Measurements from ENCODE around the gene LDHB.
"Not testable (repeated sequence)": the region's sequence is repeated elsewhere in the genome, so short reads cannot be mapped to it uniquely, and the experiment has no call there.

LDHB gene

GRCh38 chr12:21661396-21662093 is 3.9 kb upstream of the LDHB start:
- not testable (repeated sequence) for DNase-seq (ENCODE audit: low read depth)

- no peak for DNase-seq (ENCODE audit: low read depth)
Observed at GRCh38 chr12:21659383-21659782, 1.7 kb upstream of the LDHB start.

DNA sequence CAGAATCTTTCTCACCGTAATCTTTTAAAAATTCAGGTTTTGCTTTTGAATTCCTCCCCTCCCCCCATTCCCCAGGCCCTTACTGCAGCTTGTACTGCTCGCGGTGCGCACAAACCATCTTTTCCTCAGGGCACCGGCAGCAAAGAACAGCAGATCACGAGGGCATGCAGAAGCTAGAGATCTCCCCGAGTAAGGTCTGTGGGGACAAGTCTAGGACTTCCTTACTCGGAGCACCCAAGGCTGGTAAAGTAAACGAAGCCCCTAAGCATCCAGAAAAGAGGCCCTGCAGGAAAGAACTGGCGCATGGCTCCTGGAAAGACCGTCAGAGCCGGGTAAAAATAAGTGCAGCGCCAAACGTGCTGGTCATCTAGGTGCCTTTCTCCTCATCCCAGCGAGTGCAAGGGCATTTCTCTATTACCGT is 727 bp downstream of the LDHB start:
- no peak for DNase-seq (ENCODE audit: low read depth)

- DNase-seq (ENCODE audit: low read depth), result no peak
Observed at GRCh38 chr12:21655591-21655990, 2.1 kb downstream of the LDHB start.

DNA sequence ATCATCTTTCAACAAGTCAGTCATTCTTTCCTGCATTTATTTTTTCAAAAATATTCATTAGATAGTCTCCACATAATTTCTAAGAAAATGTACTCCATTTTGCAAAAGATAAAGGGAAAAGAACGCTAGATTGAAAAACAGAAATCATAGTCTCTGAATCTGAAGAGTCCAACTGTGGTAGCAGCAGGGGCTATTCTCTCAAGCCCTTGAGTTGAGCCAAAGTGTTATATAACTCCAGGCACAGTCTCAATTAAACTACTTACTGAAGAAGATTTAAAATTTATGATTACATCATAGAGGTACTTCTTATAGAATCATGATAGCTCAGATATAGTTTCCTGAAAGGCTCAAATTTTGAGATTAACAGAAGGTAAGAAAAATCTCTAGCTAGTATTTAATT is 5.8 kb downstream of the LDHB start:
- DNase-seq (ENCODE audit: low read depth), result no peak

GRCh38 chr12:21650997-21651396 is 6.6 kb downstream of the LDHB start:
- no peak for DNase-seq (ENCODE audit: low read depth)

- DNase-seq (ENCODE audit: low read depth), result no peak
Observed at GRCh38 chr12:21649034-21649433, 8.6 kb downstream of the LDHB start.

- no peak for DNase-seq (ENCODE audit: low read depth)
Observed at GRCh38 chr12:21648378-21648777, 9.3 kb downstream of the LDHB start.

DNA sequence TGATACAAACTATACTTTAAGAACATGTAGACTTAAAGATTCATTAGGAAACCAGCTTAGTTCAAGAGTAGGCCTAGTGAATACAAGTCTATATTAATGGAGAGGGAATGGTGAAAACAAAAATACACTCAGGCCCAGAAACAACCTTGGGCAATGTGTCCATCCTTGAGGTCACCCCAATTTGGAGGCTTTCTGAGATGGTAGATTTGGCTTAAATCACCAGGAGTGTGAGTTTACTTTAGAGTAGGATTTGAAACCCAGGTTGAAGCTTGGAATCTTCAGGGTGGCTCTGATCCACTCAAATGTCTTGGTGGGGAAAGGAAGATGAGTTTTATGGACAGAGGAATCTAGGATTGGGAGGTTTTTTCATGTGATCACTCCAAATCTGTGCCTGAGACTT is 10.5 kb downstream of the LDHB start:
- DNase-seq (ENCODE audit: low read depth), result no peak

DNA sequence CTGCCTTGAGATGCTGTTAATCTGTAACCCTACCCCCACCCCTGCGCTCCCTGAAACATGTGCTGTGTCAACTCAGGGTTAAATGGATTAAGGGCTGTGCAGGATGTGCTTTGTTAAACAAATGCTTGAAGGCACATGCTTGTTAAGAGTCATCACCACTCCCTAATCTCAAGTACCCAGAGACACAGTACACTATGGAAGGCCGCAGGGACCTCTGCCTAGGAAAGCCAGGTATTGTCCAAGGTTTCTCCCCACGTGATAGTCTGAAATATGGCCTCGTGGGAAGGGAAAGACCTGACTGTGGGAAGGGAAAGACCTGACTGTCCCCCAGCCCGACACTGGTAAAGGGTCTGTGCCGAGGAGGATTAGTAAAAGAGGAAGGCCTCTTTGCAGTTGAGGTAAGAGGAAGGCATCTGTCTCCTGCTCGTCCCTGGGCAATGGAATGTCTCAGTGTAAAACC is 12.6 kb downstream of the LDHB start:
- DNase-seq (ENCODE audit: low read depth), result not testable (repeated sequence)

DNA sequence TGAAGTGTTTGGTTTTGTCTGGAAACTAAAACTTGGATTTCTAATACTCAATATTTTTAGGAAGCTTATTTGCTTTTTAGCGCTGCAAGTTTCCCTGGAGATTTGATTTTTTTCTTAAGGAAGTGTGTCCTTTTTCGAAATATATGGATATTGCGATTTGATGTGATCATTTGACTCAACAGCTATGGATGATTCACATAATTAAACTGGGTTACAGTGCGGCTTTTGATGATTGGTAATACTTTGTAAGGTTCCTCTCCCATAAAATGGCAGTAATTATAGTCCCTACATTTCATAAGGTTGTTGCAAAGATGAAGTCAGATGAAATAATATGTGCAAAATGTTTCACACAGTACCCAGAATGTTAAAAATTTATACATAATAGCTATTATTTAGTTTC is 13.1 kb downstream of the LDHB start:
- no peak for DNase-seq (ENCODE audit: low read depth)

- no peak for DNase-seq (ENCODE audit: low read depth)
Observed at GRCh38 chr12:21643758-21644157, 13.9 kb downstream of the LDHB start.

GRCh38 chr12:21642707-21643389 is 14.8 kb downstream of the LDHB start:
- no peak for DNase-seq (ENCODE audit: low read depth)

- no peak for DNase-seq (ENCODE audit: low read depth)
Observed at GRCh38 chr12:21638054-21638891, 19.4 kb downstream of the LDHB start.

DNA sequence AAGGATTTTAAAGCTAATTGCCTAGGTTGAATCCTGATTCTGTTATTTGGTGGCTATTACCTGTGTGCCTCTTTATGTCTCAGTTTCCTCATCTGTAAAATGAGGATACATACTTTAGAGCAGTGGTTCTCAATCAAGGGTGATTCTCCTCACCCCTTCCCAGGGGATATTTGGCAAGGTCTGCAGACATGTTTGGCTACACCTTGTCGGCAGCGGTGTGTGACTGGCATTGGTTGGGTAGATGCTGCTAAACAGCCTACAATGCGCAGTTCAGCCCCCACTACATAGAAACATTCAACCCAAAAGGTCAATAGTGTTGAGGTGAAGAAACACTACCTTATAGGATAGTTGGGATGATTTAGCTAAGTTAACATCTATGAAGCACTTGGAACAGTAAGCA is 23.4 kb downstream of the LDHB start:
- DNase-seq (ENCODE audit: low read depth), result no peak

- DNase-seq (ENCODE audit: low read depth), result no peak
Observed at GRCh38 chr12:21631367-21631766, 26.3 kb downstream of the LDHB start.

DNA sequence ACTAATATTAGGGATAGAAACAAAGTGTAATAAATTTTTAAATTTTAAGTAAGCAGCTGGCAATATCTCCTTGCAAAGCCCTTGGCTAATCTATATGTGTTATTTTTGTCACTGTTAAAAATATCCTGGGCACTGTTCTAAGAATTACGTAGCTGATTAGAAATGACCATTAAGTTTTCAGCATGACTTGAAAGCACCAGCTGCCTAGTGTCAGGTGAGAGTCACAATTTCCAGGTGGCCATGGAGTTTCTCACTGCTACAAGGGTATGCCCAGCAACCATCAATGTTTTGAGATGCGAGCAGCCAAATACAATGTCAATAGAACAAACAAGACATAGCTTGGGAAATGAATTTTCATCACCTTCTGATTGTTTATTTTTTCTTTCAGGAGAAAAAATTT is 29.7 kb downstream of the LDHB start:
- no peak for DNase-seq (ENCODE audit: low read depth)

DNA sequence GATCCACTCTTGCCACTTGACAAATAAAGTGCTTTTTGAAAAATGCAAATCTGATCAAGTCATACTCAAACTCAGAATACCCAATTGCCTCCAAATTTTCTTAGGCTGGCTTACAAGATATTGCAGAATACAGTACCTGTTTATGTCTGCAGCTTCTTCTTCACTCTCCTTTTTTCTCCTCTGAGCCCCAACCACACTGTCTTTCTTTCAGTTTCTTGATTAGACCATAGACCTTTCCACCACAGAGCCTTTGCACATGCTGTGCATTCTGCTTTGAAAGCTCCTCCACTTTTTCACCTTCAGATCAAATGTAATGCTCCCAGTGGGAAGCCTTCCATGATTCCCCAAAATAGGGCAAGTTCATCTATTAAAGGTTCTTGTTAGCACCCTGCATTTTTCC is 39.1 kb downstream of the LDHB start:
- no peak for DNase-seq (ENCODE audit: low read depth)

- no peak for DNase-seq (ENCODE audit: low read depth)
Observed at GRCh38 chr12:21617030-21617429, 40.6 kb downstream of the LDHB start.

GRCh38 chr12:21615431-21615830 is 42.2 kb downstream of the LDHB start:
- DNase-seq (ENCODE audit: low read depth), result no peak

GRCh38 chr12:21614506-21614905 is 43.1 kb downstream of the LDHB start:
- DNase-seq (ENCODE audit: low read depth), result no peak

- no peak for DNase-seq (ENCODE audit: low read depth)
Observed at GRCh38 chr12:21613931-21614330, 43.7 kb downstream of the LDHB start.

DNA sequence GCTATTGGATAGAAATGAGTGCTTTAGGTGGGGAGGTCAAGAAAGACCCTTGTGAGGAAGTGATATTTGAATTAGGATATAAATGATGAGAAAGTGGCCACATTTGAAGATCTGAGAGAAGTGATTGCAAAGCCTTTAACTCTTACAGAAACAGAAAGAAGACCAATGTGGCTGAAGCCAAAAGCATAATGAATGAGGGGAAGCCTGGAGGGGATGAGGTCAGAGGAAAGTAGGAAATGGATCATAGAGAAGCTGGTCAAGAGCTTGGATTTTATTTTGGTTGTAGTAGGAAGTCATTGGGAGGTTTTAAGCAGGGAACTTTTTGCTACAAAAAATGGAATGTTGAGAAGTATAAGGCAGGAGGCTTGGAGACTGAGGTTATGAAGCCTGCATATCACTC is 49.4 kb downstream of the LDHB start:
- DNase-seq (ENCODE audit: low read depth), result no peak
